Thyroid gland (tissue), 4 donors: ENCODE measurements around the gene ATP8A1. TPM values are rescaled to one million over a fixed set of nuclear protein-coding genes. Genes with fewer than 3 reads are reported as not detected.
A peak's percentile ranks its signal among the peaks of the same experiment; 100 is the strongest.

ENCODE experiments used
- DNase-seq, 2 donors: peaks; one replicate each; pipeline ENCODE4 v3.0.0-alpha.2; 2019
- H3K27ac ChIP-seq, 3 donors: fragments of 200-600 bp; sonication (generic); 1 replicate in 2 of 3; 2 replicates in 1 of 3; pipeline ENCODE4 v1.5.1; 2016 to 2019; ENCODE audit warnings: mild to moderate bottlenecking in 1 of 3, moderate library complexity in 1 of 3
- H3K27me3 ChIP-seq: fragments of 200-600 bp; sonication (generic); one replicate; pipeline ENCODE4 v1.5.1; 2019
- H3K36me3 ChIP-seq, 2 donors: fragments of 200-600 bp; sonication (generic); one replicate each; pipeline ENCODE4 v1.5.1; 2016 to 2019
- H3K4me1 ChIP-seq, 2 donors: fragments of 200-600 bp; sonication (generic); one replicate each; pipeline ENCODE4 v1.5.1; 2017 to 2019
- H3K4me3 ChIP-seq, 3 donors: fragments of 200-600 bp; sonication (generic); replicated peaks in 1 of 3; 1 replicate in 2 of 3; 2 replicates in 1 of 3; pipeline ENCODE4 v1.5.1; 2016; ENCODE audit warnings: mild to moderate bottlenecking in 1 of 3
- H3K9me3 ChIP-seq: fragments of 200-600 bp; sonication (generic); one replicate; pipeline ENCODE4 v1.5.1; 2017
- CTCF ChIP-seq, 6 experiments: fragments of 200-600 bp in 3 of 6; fragments of 450-650 bp in 3 of 6; sonication (generic) in 3 of 6; IDR thresholded peaks; one replicate each; pipeline ENCODE4 v1.5.1; 2016 to 2019; ENCODE audit warnings: antibody characterized with exemption in 6 of 6, mild to moderate bottlenecking in 2 of 6, inconsistent platforms in 1 of 6, moderate library complexity in 1 of 6
- POLR2A ChIP-seq, 2 donors: fragments of 450-650 bp; IDR thresholded peaks; one replicate each; pipeline ENCODE4 v1.6.1; 2017; ENCODE audit warnings: antibody characterized with exemption in 2 of 2, mild to moderate bottlenecking in 2 of 2, moderate library complexity in 1 of 2
- WGBS, 2 donors: methylation state at CpG; one replicate each; pipeline ENCODE4 v1.1.5; 2017; 5-methylcytosine and 5-hydroxymethylcytosine counted together
- intact Hi-C: fragments of 100-400 bp; cut with DNase I; formaldehyde crosslinking; loops from one replicate; pipeline ENCODE4 v1.15.1; 2023
- total RNA-seq, 4 donors: library from RNA; depleted of rRNA; stranded (reverse); fragments of >200 nt; gene quantifications; one replicate each; pipeline ENCODE4 v1.2.3, GENCODE V29; 2016

The ATP8A1 gene
- total RNA-seq, 4 donors from 2014 or later, result 191 to 274 (median 245) TPM

GRCh38 chr4:42454755-42455420, 202.0 kb downstream of the ATP8A1 start:
- Histone ChIP-seq H3K27ac (peak overlapping the region; percentile 7 to 46 (median 20)), H3K9me3 (no peaks in the 10 kb centered on the region), H3K4me3 (no peak overlapping the region), H3K27me3 (no peaks in the 10 kb centered on the region), H3K4me1 (peaks cover 14 to 20% of the 10 kb centered on the region in 2 donors), H3K36me3 (peaks cover 0 to 3% of the 10 kb centered on the region in 2 donors)
- no peak for TF ChIP-seq POLR2A (IDR thresholded peaks at IDR 0.05)
- WGBS, 2 donors, result 86 to 98% methylated on average over 2 of the region's 2 CpGs
- no peak for DNase-seq
- intact Hi-C loops, result no loop called here

- Histone ChIP-seq H3K4me1 (peaks cover 14 to 20% of the 10 kb centered on the region in 2 donors), H3K4me3 (no peak overlapping the region), H3K27me3 (no peaks in the 10 kb centered on the region), H3K36me3 (peaks cover 0 to 6% of the 10 kb centered on the region in 2 donors), H3K27ac (peak overlapping the region in 1 of 3 donors; percentile 62), H3K9me3 (no peaks in the 10 kb centered on the region)
- TF ChIP-seq POLR2A (IDR thresholded peaks at IDR 0.05), result no peak
- no peak for TF ChIP-seq CTCF (IDR thresholded peaks at IDR 0.05)
- 88 to 92% methylated on average over 1 of the region's 1 CpG for WGBS, 2 donors
- intact Hi-C loops, result no loop called here
- no peak for DNase-seq
These were observed 203.3 kb downstream of the ATP8A1 start for GRCh38 chr4:42453612-42454011.

- H3K36me3 ChIP-seq, result peaks cover 0 to 6% of the 10 kb centered on the region in 2 donors
- 84 to 90% methylated on average over 3 of the region's 3 CpGs for WGBS, 2 donors
- no peak for TF ChIP-seq CTCF (IDR thresholded peaks at IDR 0.05)
- no peak for TF ChIP-seq POLR2A (IDR thresholded peaks at IDR 0.05)
- intact Hi-C loops, result no loop called here
- H3K4me1 ChIP-seq, result peaks cover 14 to 20% of the 10 kb centered on the region in 2 donors
- H3K9me3 ChIP-seq, result no peaks in the 10 kb centered on the region
- no peak overlapping the region for H3K4me3 ChIP-seq
- H3K27ac ChIP-seq, result peak overlapping the region in 2 of 3 donors; percentile 40 to 62
- no peak for DNase-seq
- no peaks in the 10 kb centered on the region for H3K27me3 ChIP-seq
These were observed 204.1 kb downstream of the ATP8A1 start for GRCh38 chr4:42452823-42453222.

GRCh38 chr4:42446823-42447222, 210.1 kb downstream of the ATP8A1 start:
- TF ChIP-seq CTCF (IDR thresholded peaks at IDR 0.05) (no peak), POLR2A (IDR thresholded peaks at IDR 0.05) (no peak)
- intact Hi-C loops, result no loop called here
- peaks cover 7 to 21% of the 10 kb centered on the region in 2 donors for H3K36me3 ChIP-seq
- WGBS, 2 donors, result 65 to 67% methylated on average over 5 of the region's 5 CpGs
- H3K27me3 ChIP-seq, result no peaks in the 10 kb centered on the region
- H3K27ac ChIP-seq, result no peak overlapping the region
- H3K4me1 ChIP-seq, result peaks cover 8% of the 10 kb centered on the region in 2 donors
- H3K9me3 ChIP-seq, result no peaks in the 10 kb centered on the region
- DNase-seq, result no peak
- H3K4me3 ChIP-seq, result no peak overlapping the region

GRCh38 chr4:42445038-42445437, 211.9 kb downstream of the ATP8A1 start:
- H3K27me3 ChIP-seq, result no peaks in the 10 kb centered on the region
- intact Hi-C loops, result no loop called here
- H3K36me3 ChIP-seq, result peaks cover 8 to 20% of the 10 kb centered on the region in 2 donors
- no peaks in the 10 kb centered on the region for H3K4me1 ChIP-seq
- no peak for DNase-seq
- TF ChIP-seq CTCF (IDR thresholded peaks at IDR 0.05) (no peak), POLR2A (IDR thresholded peaks at IDR 0.05) (no peak)
- no peak overlapping the region for H3K27ac ChIP-seq
- H3K9me3 ChIP-seq, result no peaks in the 10 kb centered on the region
- no peak overlapping the region for H3K4me3 ChIP-seq
- 90 to 97% methylated on average over 5 of the region's 5 CpGs for WGBS, 2 donors
